Spleen (tissue), 7 donors: ENCODE measurements around the gene UTP25.

Experiments used
- CTCF ChIP-seq, 11 experiments: fragments of 200-600 bp in 7 of 11; fragments of 450-650 bp in 4 of 11; sonication (generic) in 4 of 11; IDR thresholded peaks in 8 of 11; conservative IDR thresholded peaks in 3 of 11; 1 replicate in 7 of 11; 2 replicates in 4 of 11; pipeline versions ENCODE4 v1.4.0 to v1.8.0; 2016 to 2021; ENCODE audit warnings: antibody characterized with exemption in 11 of 11, inconsistent platforms in 4 of 11, mild to moderate bottlenecking in 1 of 11
- POLR2A ChIP-seq, 3 donors: fragments of 450-650 bp; IDR thresholded peaks; one replicate each; pipeline ENCODE4 v1.5.1; 2017; ENCODE audit warnings: antibody characterized with exemption in 3 of 3, mild to moderate bottlenecking in 1 of 3
- donor health status: DM: no; HTN: no; CAD: no; lungs with moderate emphysema.
- donor health status: DM: no; HTN: no; CAD: no.
- donor health status: DM: no; HTN: no; CAD: no.

GRCh38 chr1:209787551-209787950 is 40.2 kb upstream of the UTP25 start:
- no peak for TF ChIP-seq POLR2A (IDR thresholded peaks at IDR 0.05)
- TF ChIP-seq CTCF (IDR thresholded peaks at IDR 0.05 in 8 of 11, conservative IDR thresholded peaks at IDR 0.05 in 3 of 11), result no peak
